ENCODE results near the gene ZNF365. TPM values are rescaled to one million over a fixed set of nuclear protein-coding genes. Genes with fewer than 3 reads are reported as not detected.

Gene ZNF365
- total RNA-seq, 1 donor from 2014 or later = 0.26 TPM

GRCh38 chr10:62384057-62384446 is 9.9 kb downstream of the ZNF365 start:
- Histone ChIP-seq H3K4me1 (no peaks in the 10 kb centered on the region), H3K4me2 (no peak overlapping the region), H3K4me3 (no peak overlapping the region), H3F3A (ENCODE audit: low read depth) (no peaks in the 10 kb centered on the region), H3K27me3 (no peaks in the 10 kb centered on the region), H2AFZ (replicated peaks) (no peak overlapping the region), H3K9me3 (ENCODE audit: low read depth) (no peaks in the 10 kb centered on the region), H4K20me1 (ENCODE audit: low read depth) (no peaks in the 10 kb centered on the region), H3K9ac (no peak overlapping the region), H3K79me2 (ENCODE audit: low read depth) (no peaks in the 10 kb centered on the region), H3K27ac (no peak overlapping the region), H3K36me3 (no peaks in the 10 kb centered on the region)
- H3K4me1 Mint-ChIP-seq = peaks cover 4% of the 10 kb centered on the region
- no peak for TF ChIP-seq EZH2phosphoT487 (IDR thresholded peaks at IDR 0.05)
- TF ChIP-seq EZH2 (IDR thresholded peaks at IDR 0.05) = no peak
- TF ChIP-seq, protein P1, sequence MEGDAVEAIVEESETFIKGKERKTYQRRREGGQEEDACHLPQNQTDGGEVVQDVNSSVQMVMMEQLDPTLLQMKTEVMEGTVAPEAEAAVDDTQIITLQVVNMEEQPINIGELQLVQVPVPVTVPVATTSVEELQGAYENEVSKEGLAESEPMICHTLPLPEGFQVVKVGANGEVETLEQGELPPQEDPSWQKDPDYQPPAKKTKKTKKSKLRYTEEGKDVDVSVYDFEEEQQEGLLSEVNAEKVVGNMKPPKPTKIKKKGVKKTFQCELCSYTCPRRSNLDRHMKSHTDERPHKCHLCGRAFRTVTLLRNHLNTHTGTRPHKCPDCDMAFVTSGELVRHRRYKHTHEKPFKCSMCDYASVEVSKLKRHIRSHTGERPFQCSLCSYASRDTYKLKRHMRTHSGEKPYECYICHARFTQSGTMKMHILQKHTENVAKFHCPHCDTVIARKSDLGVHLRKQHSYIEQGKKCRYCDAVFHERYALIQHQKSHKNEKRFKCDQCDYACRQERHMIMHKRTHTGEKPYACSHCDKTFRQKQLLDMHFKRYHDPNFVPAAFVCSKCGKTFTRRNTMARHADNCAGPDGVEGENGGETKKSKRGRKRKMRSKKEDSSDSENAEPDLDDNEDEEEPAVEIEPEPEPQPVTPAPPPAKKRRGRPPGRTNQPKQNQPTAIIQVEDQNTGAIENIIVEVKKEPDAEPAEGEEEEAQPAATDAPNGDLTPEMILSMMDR (IDR thresholded peaks at IDR 0.05) = no peak
- H3K27ac Mint-ChIP-seq = no peak overlapping the region
- DNase-seq (ENCODE audit: low spot score) = no peak
- H3K9me3 Mint-ChIP-seq = no peaks in the 10 kb centered on the region
- no peaks in the 10 kb centered on the region for H3K36me3 Mint-ChIP-seq
- no peaks in the 10 kb centered on the region for H3K27me3 Mint-ChIP-seq (ENCODE audit: insufficient read depth, low read depth)
- H3K4me3 Mint-ChIP-seq = no peak overlapping the region

GRCh38 chr10:62384447-62385081 is 10.4 kb downstream of the ZNF365 start:
- TF ChIP-seq EZH2 (IDR thresholded peaks at IDR 0.05) (no peak), EZH2phosphoT487 (IDR thresholded peaks at IDR 0.05) (no peak)
- H3K27me3 Mint-ChIP-seq (ENCODE audit: insufficient read depth, low read depth) = no peaks in the 10 kb centered on the region
- Histone ChIP-seq H3K4me2 (no peak overlapping the region), H3K36me3 (no peaks in the 10 kb centered on the region), H3K4me1 (no peaks in the 10 kb centered on the region), H3K79me2 (ENCODE audit: low read depth) (no peaks in the 10 kb centered on the region), H3K27ac (no peak overlapping the region), H4K20me1 (ENCODE audit: low read depth) (no peaks in the 10 kb centered on the region), H2AFZ (replicated peaks) (no peak overlapping the region), H3K9ac (no peak overlapping the region), H3K27me3 (no peaks in the 10 kb centered on the region), H3K4me3 (no peak overlapping the region), H3F3A (ENCODE audit: low read depth) (no peaks in the 10 kb centered on the region), H3K9me3 (ENCODE audit: low read depth) (no peaks in the 10 kb centered on the region)
- H3K4me3 Mint-ChIP-seq = no peak overlapping the region
- no peak for DNase-seq (ENCODE audit: low spot score)
- peaks cover 4% of the 10 kb centered on the region for H3K4me1 Mint-ChIP-seq
- H3K27ac Mint-ChIP-seq = no peak overlapping the region
- no peaks in the 10 kb centered on the region for H3K9me3 Mint-ChIP-seq
- no peaks in the 10 kb centered on the region for H3K36me3 Mint-ChIP-seq

DNA sequence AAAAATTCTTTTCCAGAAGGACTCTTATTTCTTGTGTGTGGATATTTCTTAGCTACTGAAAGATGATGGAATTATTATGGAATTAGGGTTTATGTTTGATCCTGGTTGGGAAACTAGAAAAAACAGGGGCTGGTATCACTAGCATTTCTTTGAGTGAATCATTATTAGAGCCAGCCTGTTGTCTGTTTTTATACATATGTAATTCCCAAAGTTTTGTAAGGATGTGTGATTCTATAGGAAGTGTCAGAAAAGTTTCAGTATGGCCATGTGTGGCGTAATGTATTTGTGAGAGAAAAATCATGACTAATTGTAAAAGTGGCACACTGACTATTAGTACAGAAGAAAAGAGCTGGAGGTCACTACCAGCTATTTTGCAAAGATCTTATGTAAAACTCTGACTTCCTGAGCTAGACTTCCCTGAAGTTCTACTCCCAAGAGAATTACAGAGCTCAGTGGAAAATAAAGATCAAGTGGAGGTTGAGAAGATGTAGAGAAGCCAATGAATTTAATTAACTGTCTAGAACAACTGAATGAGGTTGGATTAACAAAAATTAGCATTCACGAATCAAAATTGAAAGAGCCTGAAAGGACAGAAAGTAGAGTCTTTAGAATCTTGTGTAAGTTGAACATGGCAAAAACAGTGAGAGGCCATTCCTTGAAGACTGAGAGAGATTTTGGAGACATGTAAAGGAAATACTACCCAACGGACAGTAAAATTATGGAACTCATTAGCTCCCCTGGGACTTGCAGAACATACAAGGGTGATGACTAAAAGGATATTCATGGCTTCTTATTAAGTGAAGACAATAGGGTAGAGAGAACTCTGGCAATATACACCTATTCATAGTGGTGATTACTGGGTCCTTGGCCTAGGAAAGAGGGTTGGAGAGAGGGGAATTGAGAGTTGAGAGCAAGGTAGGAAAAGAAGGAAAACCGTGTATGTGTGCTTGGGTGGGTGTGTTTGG is 12.5 kb downstream of the ZNF365 start:
- Histone ChIP-seq H3K9me3 (ENCODE audit: low read depth) (no peaks in the 10 kb centered on the region), H3K36me3 (no peaks in the 10 kb centered on the region), H3K79me2 (ENCODE audit: low read depth) (no peaks in the 10 kb centered on the region), H3K27me3 (no peaks in the 10 kb centered on the region), H3K4me1 (no peaks in the 10 kb centered on the region), H3K4me2 (no peak overlapping the region), H2AFZ (replicated peaks) (no peak overlapping the region), H4K20me1 (ENCODE audit: low read depth) (no peaks in the 10 kb centered on the region), H3K27ac (no peak overlapping the region), H3F3A (ENCODE audit: low read depth) (no peaks in the 10 kb centered on the region), H3K4me3 (no peak overlapping the region), H3K9ac (no peak overlapping the region)
- Mint-ChIP-seq H3K4me3 (no peak overlapping the region), H3K27ac (no peak overlapping the region), H3K36me3 (no peaks in the 10 kb centered on the region), H3K9me3 (no peaks in the 10 kb centered on the region), H3K27me3 (ENCODE audit: insufficient read depth, low read depth) (no peaks in the 10 kb centered on the region), H3K4me1 (no peaks in the 10 kb centered on the region)
- no peak for DNase-seq (ENCODE audit: low spot score)
- TF ChIP-seq, protein P1 (IDR thresholded peaks at IDR 0.05) = no peak
- no peak for TF ChIP-seq EZH2 (IDR thresholded peaks at IDR 0.05)
- no peak for TF ChIP-seq EZH2phosphoT487 (IDR thresholded peaks at IDR 0.05)
